Stimulated activated naive CD8-positive, alpha-beta T cell treated with anti-CD3 and anti-CD28 coated beads, Interleukin-15, Interleukin-2, amounts not matched to agents 100 ng/mL and 50 ng/mL, for 24 hours (primary cell): Measurements from ENCODE around the gene TMCO4.

ENCODE experiments used
- H3K27ac Mint-ChIP-seq: one replicate; pipeline ENCODE4 v1.8.0; 2021; ENCODE audit warnings: mild to moderate bottlenecking, mixed read lengths
- H3K27me3 Mint-ChIP-seq: one replicate; pipeline ENCODE4 v1.8.0; 2021; ENCODE audit warnings: mixed read lengths
- H3K36me3 Mint-ChIP-seq: one replicate; pipeline ENCODE4 v1.8.0; 2021; ENCODE audit warnings: low read depth, mixed read lengths
- H3K4me1 Mint-ChIP-seq: one replicate; pipeline ENCODE4 v1.8.0; 2021; ENCODE audit warnings: low read depth, mixed read lengths
- H3K4me3 Mint-ChIP-seq: one replicate; pipeline ENCODE4 v1.8.0; 2021; ENCODE audit warnings: mild to moderate bottlenecking, mixed read lengths
- H3K9me3 Mint-ChIP-seq: one replicate; pipeline ENCODE4 v1.8.0; 2021; ENCODE audit warnings: mixed read lengths

The TMCO4 gene

DNA sequence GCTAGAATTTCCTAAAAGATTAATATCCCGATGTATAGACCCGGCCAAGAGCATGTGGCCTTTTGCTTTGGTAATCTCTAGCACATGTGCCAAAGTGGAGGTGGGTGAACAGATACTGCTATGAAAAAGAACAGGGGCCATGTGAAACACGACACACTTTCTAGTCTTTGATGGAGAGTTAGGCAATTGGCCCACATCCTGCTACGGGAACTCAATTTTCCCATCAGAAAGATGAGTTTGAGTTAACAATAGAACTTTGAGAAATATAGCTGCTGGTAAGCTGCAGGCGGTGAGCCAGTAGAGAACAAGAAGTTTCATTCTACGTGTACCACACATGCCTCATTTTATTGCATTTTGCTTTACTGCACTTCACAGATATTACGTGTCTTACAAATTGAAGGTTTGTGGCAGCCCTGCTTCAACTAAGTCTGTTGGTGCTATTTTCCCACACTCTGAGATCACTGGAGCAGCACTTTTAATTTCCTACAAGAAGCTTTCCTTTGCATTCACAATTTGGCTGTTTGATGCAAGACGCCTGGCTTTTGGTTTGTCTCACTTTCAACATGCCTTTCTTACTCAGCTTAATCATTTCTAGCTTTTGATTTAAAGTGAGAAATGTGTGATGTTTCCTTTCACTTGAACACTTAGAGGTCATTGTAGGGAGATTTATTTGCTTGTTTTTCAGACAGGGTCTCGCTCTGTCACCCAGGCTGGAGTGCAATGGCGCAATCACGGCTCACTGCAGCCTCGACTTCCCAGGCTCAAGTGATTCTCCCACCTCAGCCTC is 88.7 kb downstream of the TMCO4 start:
- no peaks in the 10 kb centered on the region for H3K9me3 Mint-ChIP-seq
- peaks cover 8% of the 10 kb centered on the region for H3K36me3 Mint-ChIP-seq
- no peak overlapping the region for H3K4me3 Mint-ChIP-seq
- peak overlapping the region; percentile 86 for H3K27ac Mint-ChIP-seq
- no peaks in the 10 kb centered on the region for H3K27me3 Mint-ChIP-seq
- peaks cover 19% of the 10 kb centered on the region for H3K4me1 Mint-ChIP-seq

DNA sequence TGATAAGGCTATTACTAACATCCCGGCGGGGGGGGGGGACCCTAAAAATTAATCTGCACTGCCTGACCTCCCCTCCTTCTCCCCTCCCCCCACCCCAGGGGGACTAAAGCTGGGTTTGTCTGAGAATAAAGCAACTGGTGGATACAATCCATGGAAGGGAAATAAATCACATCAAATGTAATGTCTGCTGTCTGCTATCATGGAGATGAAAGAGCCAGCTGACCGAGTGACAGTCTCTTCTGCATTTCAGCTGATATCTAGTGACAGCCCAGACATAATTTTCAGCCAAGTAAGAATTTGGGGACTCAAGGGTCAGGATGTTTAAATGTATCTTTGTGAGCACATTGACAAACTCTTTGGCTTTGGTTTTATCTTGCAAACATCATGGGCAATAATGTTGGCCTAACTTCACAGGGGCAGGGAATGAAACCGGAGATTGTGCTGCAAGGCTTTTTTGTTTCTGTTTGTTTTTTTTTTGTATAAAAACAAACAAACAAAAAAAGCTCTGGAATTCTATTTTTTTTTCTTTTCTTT is 90.4 kb downstream of the TMCO4 start:
- Mint-ChIP-seq H3K4me3 (no peak overlapping the region), H3K36me3 (peaks cover 8% of the 10 kb centered on the region), H3K9me3 (no peaks in the 10 kb centered on the region), H3K27me3 (no peaks in the 10 kb centered on the region), H3K27ac (no peak overlapping the region), H3K4me1 (peaks cover 14% of the 10 kb centered on the region)

DNA sequence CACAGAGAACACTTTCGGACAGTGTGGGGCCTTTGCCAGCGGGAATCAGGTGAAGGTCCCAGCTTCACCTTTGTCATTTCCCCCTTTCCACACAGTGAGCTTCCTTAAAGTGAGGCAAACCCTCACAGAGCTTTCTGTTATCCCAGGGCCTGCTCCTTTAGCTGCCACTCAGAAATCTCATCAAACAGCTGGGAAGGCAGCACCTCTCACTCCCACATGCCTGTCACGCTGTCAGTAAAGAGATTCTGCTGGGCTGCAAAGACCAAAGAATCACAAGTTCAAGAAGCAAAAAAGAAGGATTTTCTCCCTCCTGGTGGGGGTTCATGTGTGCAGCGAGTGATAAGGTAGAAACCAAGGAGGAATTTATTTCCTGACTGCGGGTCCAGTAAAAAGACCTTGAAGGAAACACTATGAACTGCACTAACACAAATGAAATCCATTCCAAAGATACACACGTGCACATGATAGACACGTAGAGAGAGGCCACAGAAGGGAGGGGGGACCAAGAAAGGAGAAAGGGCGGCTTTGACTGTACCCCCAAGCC is 91.1 kb downstream of the TMCO4 start:
- Mint-ChIP-seq H3K4me1 (peaks cover 14% of the 10 kb centered on the region), H3K27me3 (no peaks in the 10 kb centered on the region), H3K4me3 (no peak overlapping the region), H3K27ac (no peak overlapping the region), H3K9me3 (no peaks in the 10 kb centered on the region), H3K36me3 (peaks cover 8% of the 10 kb centered on the region)

DNA sequence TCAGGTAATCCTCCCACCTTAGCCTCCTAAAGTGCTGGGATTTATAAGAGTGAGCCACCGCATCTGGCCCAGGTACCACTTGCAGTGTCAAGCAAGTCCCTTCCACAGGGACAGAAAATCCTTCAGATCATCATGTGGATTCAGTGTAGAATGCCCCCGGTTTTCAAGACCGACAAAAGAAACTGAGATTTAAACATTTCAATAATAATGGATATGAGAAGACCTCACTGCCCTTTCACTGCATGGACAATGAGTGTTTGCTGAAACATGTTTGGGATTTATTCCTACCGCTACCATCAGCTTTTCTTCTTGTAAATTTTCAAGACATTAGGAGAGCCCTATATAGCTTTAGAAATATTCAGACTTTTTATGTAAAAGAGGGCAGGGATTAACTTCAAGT is 93.6 kb downstream of the TMCO4 start:
- Mint-ChIP-seq H3K4me3 (no peak overlapping the region), H3K27ac (no peak overlapping the region), H3K9me3 (no peaks in the 10 kb centered on the region), H3K27me3 (no peaks in the 10 kb centered on the region), H3K36me3 (peaks cover 8% of the 10 kb centered on the region), H3K4me1 (peaks cover 10% of the 10 kb centered on the region)

DNA sequence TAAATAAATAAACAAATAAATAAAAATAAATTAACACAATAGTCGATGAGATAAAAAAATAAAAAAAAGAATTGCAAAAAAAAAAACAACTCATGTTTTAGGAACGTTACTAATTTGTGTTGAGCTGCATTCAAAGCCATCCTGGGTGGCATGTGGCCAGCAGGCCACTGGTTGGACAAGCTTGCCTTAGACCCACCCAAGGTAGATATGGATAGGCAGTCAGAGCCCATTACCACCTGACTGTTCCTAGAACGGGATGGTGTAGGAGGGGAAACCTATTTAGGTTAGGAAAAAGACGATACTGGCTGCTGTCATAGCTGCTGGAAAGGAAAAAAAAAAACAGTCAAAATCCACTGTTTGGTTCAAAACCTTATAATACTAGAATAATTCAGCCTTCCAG is 94.3 kb downstream of the TMCO4 start:
- Mint-ChIP-seq H3K4me3 (no peak overlapping the region), H3K4me1 (peaks cover 4% of the 10 kb centered on the region), H3K36me3 (peaks cover 4% of the 10 kb centered on the region), H3K27me3 (no peaks in the 10 kb centered on the region), H3K27ac (no peak overlapping the region), H3K9me3 (no peaks in the 10 kb centered on the region)

DNA sequence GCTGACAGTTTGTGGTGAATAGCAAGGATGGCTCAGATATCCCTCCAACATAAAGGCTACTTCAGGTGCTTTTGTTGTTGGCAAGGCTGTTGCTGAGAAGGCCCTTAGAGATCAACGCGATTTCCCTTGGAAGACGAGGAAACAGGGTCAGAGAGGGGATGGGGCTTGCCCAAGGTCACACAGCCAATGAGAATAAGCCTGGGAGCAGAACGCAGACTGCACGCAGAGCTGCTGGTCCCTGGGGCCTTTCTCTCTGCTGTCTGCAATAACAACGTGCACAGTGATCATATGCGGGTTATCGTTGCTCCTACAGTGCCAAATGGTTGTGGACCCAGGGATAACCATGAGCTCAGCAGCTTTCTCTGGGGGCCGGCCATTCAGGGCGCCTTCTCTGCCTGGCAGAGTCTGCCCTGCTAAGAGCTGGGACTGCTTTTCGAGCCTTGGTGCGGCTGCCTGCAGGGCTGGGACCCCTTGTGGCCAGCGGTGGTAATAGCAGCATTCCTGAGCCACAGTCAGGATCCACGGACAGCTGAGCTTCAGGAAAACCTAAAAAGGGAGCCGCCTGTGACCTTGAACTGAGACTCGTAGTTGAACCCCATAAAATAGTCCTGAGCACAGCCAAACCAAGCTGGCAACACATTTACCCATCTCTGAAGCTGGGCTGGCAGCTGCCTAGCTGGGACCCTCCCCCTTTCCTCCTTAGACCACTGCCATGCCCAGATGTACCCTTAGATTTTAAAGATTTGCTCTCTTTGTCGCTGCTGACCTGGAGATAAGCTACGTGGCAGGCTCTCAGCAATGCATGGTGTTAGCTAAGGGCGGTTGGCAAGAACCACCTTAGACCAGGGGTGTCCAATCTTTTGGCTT is 95.2 kb downstream of the TMCO4 start:
- Mint-ChIP-seq H3K27ac (no peak overlapping the region), H3K4me1 (no peaks in the 10 kb centered on the region), H3K36me3 (no peaks in the 10 kb centered on the region)

DNA sequence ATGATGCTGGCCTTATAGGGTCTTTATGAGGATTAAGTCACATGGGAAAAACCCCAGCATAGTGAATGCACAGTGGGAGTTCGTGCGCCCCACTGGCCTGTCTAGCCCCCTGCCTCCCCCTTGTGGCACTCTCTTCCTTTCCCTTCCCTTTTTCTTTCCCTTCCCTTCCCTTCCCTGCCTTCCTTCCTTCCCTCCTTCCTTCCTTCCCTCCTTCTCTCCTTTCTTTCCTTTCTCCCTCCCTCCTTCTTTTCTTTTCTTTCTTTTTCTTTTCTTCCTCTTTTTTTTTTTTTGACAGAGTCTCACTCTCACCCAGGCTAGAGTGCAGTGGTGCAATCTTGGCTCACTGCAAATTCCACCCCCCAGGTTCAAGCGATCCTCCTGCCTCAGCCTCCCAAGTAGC is 96.4 kb downstream of the TMCO4 start:
- peaks cover 1% of the 10 kb centered on the region for H3K36me3 Mint-ChIP-seq
- H3K4me3 Mint-ChIP-seq, result no peak overlapping the region
- no peaks in the 10 kb centered on the region for H3K4me1 Mint-ChIP-seq
- no peaks in the 10 kb centered on the region for H3K9me3 Mint-ChIP-seq
- no peaks in the 10 kb centered on the region for H3K27me3 Mint-ChIP-seq
- no peak overlapping the region for H3K27ac Mint-ChIP-seq

More for the DNA sequence above, 95.2 kb downstream of the TMCO4 start:
- no peaks in the 10 kb centered on the region for H3K9me3 Mint-ChIP-seq
- no peaks in the 10 kb centered on the region for H3K27me3 Mint-ChIP-seq
- H3K4me3 Mint-ChIP-seq, result no peak overlapping the region

DNA sequence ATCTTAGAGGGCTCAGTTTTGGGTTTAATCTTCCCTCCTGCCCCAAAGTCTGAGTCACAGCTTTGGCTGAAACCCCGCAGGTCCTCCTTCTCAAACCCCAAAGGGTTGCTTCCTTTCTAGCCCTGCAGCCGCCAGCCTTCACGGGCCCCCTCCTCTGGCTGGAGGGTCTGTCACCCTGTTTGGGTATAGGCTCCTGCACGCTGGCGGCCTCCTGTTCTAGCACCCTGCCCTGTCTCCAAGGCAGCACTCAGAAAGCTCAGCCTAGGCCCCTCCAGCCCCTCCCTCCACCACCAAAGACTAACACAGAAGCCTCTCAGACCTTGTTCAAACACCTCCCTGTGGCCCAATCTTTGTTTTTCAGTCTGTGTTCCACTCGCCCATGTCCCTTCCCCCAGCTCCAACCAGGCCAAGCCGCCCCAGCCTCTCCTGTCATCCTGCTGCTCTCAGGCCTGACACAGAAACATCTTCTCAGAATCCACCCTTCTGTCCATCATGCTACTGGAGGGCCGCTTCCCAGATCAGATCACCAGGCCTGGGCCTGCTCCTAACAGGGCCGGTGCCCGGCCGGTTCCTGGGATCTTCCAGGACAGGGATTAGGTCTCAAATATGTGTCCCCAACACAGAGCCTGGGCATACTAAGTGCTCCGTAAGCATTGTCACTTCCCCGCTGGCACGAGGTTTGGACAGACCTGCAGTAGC is 99.5 kb downstream of the TMCO4 start:
- no peaks in the 10 kb centered on the region for H3K9me3 Mint-ChIP-seq
- H3K27me3 Mint-ChIP-seq, result no peaks in the 10 kb centered on the region
- no peak overlapping the region for H3K4me3 Mint-ChIP-seq
- H3K36me3 Mint-ChIP-seq, result peaks cover 8% of the 10 kb centered on the region
- H3K4me1 Mint-ChIP-seq, result no peaks in the 10 kb centered on the region
- no peak overlapping the region for H3K27ac Mint-ChIP-seq

DNA sequence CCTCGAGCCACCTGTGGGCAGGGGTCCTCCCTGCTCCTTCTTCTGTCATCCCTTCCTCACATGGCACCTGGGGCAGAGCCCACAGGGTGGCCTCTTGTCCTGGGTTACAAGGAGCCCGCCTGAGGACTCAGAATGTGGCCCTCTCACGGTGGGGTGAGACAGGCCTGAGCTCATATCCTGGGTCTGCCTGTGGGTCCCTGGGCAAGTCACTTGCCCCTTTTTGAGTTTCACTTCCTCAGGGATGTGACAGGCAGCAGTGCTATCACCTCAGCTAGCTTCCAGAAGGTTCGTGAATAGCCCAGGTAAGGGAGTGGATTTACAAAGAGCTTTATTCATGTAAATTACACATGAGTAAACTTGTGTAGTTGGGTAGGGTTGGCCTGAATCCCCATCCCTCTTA is 101.5 kb downstream of the TMCO4 start:
- Mint-ChIP-seq H3K27ac (no peak overlapping the region), H3K9me3 (no peaks in the 10 kb centered on the region), H3K36me3 (peaks cover 8% of the 10 kb centered on the region), H3K4me1 (no peaks in the 10 kb centered on the region), H3K4me3 (no peak overlapping the region), H3K27me3 (no peaks in the 10 kb centered on the region)

DNA sequence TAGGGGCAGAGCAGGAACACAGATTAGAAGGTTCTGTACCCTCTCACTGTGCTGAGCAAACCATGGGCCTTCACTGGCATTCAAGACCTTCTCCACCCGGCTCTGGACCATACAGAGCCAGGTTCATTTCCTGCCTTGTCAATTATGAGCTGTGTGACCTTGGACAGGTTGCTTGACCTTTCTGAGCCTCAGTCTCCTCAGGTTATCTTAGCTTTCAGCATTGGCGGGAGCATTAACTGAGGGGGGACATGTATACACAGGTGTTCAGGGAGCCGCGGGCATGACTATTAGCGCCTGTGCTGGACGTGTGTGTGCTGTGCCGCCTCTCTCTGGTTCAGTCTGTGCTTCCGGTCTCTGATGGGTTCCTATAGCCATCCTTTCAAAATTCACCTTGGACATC is 102.9 kb downstream of the TMCO4 start:
- H3K4me1 Mint-ChIP-seq, result no peaks in the 10 kb centered on the region
- H3K36me3 Mint-ChIP-seq, result peaks cover 13% of the 10 kb centered on the region
- H3K4me3 Mint-ChIP-seq, result no peak overlapping the region
- no peaks in the 10 kb centered on the region for H3K9me3 Mint-ChIP-seq
- no peaks in the 10 kb centered on the region for H3K27me3 Mint-ChIP-seq
- H3K27ac Mint-ChIP-seq, result no peak overlapping the region

DNA sequence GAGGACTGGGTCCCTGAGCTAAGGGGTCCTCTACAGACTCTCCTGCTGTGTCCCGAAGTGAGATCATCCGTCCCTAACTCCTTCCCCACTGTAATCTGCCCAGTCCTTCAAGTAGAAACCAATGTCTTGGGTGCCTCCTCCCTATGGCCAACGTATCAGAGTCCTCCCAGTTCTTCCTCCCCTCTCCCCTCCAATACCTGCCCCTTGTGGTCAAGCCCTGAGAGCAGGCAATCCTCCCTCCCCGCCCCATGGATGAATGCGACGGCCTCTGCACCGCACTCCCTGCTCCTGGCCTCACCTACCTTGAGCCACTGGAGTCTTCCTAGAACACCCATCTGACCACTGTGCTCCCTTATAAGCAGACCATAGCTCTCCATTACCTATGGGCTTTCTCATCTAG is 103.9 kb downstream of the TMCO4 start:
- Mint-ChIP-seq H3K4me3 (no peak overlapping the region), H3K27ac (no peak overlapping the region), H3K4me1 (peaks cover 4% of the 10 kb centered on the region), H3K27me3 (no peaks in the 10 kb centered on the region), H3K36me3 (peaks cover 22% of the 10 kb centered on the region), H3K9me3 (no peaks in the 10 kb centered on the region)

DNA sequence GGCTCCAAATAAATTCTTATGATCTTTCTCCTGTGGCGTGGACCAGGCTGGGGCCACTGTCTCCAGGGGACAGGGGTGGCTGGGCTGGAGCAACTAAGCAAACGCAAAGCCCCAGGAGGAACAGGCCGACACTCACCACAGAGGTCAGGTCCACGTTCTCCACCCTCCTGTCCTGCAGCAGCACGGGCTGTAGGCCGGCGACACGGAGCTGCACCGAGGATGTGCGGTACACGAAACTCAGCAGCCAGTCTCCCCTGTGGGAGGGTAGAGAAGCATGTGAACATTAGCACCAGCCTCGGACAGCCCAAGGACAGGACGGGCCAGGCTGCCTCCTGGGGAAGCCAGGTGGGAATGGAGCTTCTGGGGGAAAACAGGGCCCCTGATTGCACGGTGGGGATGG is 105.4 kb downstream of the TMCO4 start:
- H3K4me1 Mint-ChIP-seq, result peaks cover 9% of the 10 kb centered on the region
- H3K36me3 Mint-ChIP-seq, result peaks cover 32% of the 10 kb centered on the region
- no peak overlapping the region for H3K27ac Mint-ChIP-seq
- H3K4me3 Mint-ChIP-seq, result no peak overlapping the region
- no peaks in the 10 kb centered on the region for H3K9me3 Mint-ChIP-seq
- no peaks in the 10 kb centered on the region for H3K27me3 Mint-ChIP-seq

DNA sequence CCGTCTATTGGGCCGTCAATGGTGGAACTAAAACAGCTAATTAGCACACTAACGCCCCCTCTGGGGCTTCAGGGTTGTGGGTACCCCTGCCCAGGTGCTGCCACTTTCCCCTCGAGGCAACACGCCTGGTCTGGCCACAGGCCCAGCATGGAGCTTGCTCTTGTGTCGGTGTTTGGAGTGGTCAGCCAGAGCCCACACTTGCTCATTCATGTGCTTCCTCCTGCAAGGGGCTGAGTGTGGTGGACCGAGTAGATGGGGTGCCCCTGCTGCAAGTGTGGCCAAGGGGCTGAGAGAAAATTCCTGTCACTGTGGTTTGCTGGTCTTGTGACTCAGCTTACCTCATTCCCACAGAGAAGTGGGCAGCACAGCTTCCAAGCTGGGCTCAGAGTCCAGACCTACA is 109.4 kb downstream of the TMCO4 start:
- no peak overlapping the region for H3K27ac Mint-ChIP-seq
- H3K4me3 Mint-ChIP-seq, result no peak overlapping the region

DNA sequence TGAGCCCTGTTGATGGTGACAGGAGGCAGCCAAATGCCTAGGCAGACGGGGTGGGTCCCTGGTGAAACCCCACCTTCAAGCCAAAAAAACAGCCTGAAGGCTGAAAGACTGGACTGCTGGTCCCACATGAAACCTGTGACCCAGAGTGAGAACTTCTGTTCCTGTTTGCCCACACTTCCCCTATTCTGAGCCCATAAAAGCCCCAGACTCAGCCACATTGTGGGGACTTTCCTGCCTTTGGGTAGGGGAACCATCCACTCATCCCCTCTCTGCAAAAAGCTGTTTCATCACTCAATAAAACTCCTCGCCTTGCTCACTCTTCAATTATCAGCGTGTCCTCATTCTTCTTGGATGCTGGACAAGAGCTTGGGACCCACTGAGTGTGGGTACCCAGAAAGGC is 109.9 kb downstream of the TMCO4 start:
- Mint-ChIP-seq H3K4me3 (no peak overlapping the region), H3K27ac (no peak overlapping the region), H3K36me3 (peaks cover 40% of the 10 kb centered on the region)

More for the DNA sequence above, 109.4 kb downstream of the TMCO4 start:
- H3K4me1 Mint-ChIP-seq, result peaks cover 30% of the 10 kb centered on the region
- H3K36me3 Mint-ChIP-seq, result peaks cover 40% of the 10 kb centered on the region
- no peaks in the 10 kb centered on the region for H3K9me3 Mint-ChIP-seq
- no peaks in the 10 kb centered on the region for H3K27me3 Mint-ChIP-seq

More for the DNA sequence above, 109.9 kb downstream of the TMCO4 start:
- Mint-ChIP-seq H3K4me1 (peaks cover 30% of the 10 kb centered on the region), H3K9me3 (no peaks in the 10 kb centered on the region), H3K27me3 (no peaks in the 10 kb centered on the region)
